HG02840 (cell line): Measurements from ENCODE around the gene ENTPD6.
"Not testable (repeated sequence)": the region's sequence is repeated elsewhere in the genome, so short reads cannot be mapped to it uniquely, and the experiment has no call there.

Experiments used
- ATAC-seq: cut with Tn5 transposase; IDR thresholded peaks from one replicate; pipeline ENCODE4 v1.9.1; 2021; ENCODE audit warnings: mild to moderate bottlenecking, moderate library complexity, moderate number of reproducible peaks; ENCODE audit not compliant: unreplicated experiment, low FRiP score

ENTPD6 gene

DNA sequence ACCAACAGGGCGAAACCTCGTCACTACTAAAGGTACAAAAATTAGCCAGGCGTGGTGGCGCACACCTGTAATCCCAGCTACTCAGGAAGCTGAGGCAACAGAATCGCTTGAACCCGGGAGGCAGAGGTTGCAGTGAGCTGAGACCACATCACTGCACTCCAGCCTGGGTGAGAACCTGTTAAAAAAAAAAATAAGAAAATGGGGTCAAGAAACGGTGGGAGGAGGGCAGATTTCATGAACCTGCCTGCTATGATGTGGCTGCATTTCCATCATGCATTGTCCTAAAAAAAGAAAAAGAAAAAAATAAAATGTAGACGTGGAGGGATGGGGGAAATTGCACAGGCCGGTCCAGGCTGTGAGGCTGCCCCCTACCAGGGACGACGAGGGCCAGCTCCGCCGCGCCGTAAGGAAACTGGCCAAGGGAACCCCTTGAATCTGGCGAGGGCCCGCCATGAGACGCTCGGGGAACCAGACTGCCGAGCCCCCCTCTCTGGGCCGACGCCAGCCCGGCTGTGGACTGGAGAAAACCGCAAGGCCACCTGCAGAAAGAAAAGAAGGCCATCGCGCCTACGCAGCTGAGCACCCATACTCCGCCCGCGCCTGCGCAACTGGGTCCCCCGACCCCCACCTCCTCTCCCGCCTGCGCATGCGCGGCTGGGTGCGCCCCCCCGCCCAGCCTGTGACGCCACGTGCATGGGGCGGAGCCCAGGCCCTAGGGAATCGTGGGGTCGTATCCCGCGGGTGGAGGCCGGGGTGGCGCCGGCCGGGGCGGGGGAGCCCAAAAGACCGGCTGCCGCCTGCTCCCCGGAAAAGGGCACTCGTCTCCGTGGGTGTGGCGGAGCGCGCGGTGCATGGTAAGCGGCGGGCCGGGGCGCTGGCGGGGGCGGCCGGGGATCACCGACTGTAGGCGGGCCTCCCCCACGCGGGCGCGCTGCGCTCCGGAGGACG, at the start of gene ENTPD6:
ENTPD6 (plus strand) TSS at position 699 of the 948 bp plus-strand sequence. CDS start 10,825 bp downstream, outside the sequence.
- ATAC-seq: peak; percentile 83

DNA sequence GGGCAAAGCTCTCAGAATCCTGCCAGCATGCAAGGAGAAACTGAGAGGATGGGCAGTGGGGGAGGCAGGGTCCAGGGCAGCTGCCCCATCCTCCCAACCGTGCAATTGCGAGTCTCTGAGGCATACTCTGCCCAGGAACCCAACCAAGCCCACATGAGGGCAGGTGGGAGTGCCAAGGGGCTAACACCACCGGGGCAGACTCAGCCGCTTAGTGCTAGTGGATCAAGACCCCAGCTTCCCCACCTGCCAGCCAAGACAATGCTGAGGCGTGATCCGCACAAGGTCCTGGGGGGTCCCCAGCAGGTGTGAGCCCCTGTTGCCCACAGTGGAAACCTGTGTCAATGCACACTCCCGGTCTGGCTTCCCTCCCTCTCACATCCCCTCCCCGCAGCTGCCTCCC, 48.5 kb upstream of the ENTPD6 start:
- ATAC-seq: no peak

DNA sequence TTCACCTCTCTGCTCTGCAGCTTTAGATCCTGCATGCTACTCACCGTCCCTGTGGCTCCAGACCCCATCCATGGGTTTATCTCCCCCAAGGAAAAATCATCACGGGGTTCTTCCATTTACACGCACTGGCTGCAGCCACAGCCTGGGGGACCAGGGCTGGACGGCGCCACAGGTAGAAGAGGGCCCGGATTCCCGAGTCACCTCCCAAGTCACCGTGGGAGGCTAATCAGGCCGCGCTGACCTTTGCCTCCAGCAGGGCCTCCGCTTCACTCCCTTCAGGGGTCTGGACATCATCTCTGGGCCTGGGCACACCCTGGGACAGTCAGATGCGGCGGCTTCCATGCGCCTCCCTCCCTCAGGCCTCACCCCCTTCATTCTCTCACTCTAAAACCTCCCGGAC, 47.8 kb upstream of the ENTPD6 start:
- ATAC-seq: no peak

DNA sequence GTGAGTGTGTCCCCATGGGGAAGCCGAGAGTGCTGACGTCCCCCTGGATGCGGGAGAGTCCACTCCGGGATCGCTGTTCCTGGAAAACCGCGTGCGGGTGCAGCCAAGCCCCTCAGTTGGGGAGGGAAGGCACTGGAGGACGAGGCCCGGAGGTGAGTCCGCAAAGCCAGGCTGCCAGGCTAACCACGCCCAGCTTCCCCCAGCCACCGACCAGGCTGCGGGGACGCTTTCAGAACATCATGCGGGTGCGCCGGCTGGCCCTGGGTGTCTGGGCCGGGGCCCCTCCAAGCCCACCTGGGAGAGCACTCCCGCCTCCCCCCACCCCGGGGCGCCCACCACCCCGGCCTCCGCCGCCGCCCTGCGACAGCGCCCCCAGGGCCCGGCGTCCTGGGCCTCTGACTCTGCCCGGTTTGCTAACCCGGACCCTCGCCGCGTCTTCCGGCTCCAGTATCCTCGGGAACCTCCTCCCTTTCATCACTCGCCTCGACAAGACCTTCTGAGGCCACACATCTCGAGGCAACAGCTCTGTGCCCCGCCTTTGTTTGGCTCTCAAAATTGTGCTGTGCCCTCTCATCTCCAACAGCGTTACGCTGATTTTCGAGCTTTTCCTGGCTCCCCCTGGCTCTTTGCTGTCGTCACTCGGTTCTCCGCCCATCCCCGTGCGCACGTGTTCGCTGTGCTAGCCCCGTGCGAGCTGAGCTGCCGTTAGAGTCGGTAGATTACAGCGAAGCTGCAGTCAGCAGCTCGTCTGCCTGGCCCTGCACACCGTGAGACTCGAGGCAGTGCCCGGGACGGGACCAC, 47.1 kb upstream of the ENTPD6 start:
- ATAC-seq: no peak

DNA sequence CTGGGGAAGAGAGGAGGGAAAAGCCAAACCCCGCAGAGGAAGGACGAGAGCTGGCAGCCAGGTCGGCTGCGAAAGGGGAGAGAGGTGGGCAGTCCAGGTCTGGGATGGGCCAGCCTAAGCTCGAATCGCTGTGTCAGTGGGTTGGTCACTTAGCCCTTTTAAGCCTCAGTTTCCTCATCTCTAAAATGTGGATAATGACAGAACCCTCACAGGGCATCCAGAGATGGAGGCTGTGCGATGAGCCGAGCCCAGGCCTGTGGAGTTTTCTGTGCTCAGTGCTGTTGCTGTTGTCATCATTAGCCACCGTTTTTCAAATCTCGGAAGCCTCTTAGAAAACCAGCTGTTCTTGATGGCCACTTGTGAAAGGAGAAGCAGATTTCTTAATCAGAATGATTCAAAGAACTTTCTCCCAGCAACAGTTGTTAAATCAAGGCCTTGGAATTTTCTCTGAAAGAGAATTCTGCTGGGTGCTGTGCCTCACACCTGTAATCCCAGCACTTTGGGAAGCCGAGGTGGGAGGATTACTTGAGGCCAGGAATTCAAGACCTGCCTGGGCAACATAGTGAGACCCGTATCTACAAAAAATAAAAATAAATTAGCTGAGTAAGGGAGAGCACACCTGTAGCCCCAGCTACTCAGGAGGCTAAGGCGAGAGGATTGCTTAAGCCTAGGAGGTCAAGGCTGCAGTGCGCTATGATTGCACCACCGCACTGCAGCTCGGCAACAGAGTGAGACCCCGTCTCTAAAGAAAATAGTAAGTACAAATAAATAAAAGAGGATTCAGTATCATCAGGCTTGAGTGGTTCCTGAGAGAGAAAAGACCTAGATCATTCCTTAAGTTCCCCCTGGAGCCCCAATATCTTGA, 46.3 kb upstream of the ENTPD6 start:
- ATAC-seq: no peak

DNA sequence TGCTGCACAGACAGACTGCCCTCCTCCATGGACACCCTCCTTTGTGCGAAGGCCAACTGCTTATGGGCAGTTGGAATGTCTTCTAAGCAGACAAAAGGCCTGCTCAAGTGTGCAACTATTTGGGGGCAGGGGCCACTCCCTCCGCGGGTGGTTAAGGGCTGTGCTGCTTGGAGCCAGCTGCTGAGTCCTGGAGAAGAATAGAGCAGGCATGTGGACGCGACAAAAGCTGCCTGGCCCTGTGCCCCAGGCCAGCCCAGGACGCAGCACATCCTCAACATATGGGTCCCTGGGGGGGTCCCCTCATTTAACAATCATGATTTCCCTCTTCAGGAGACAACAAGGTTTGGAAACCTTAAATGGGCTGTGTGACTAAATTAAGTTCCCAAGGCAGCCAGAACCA, 45.5 kb upstream of the ENTPD6 start:
- ATAC-seq: no peak

DNA sequence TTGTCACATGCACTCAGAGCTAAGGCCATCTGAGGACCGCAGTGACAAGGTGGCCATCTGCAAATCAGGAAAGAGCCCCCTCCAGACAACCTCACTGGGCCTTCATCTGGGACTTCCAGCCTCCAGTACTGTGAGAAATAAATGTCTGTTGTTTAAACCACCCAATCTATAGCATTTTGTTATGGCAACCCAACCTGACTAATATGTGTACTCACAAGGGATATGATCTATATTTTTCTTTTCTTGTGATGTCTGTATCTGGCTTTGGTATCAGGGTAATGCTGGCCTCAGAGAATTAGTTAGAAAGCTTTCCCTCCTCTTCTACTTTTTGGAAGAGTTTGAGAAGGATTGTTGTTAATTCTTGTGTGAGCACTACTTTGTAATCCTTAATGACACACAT, 37.5 kb upstream of the ENTPD6 start:
- no peak for ATAC-seq

DNA sequence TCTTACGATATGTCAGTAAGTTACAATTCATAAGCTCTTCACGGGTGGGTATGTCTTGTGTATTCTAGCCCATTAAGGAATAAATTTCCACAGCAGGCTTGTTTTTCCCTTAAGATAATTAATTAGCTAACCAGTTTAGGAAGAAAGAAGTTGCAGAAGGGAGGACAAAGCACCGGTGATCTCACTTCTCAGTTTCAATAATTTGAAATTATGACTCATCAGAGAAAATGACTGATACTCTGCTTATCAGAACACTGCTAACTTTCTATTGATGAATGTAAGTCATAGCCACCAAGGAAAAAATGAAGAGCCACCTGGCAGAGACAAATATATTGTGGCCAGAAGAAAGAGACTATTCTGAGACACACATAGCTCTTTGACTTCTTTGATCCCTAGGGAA, 35.0 kb upstream of the ENTPD6 start:
- no peak for ATAC-seq

DNA sequence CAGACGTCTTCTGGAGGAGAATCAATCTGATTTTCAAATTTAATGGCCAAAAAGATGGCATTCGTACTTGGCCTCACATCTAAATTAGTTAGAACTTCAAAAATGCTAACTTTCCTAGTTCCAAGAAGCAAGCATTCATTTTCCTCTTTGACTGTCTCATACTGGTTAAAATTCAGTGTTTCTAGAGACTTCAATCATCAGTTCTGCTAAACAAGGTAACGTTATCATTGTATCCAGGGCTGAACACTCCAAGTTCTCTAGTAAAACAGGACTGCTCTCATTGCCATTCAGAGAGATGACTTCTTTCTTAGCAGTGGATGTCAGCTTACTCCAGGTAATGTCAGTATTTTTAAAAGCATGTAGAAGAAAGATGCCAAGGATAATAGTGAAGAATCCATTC, 34.6 kb upstream of the ENTPD6 start:
- ATAC-seq: no peak

DNA sequence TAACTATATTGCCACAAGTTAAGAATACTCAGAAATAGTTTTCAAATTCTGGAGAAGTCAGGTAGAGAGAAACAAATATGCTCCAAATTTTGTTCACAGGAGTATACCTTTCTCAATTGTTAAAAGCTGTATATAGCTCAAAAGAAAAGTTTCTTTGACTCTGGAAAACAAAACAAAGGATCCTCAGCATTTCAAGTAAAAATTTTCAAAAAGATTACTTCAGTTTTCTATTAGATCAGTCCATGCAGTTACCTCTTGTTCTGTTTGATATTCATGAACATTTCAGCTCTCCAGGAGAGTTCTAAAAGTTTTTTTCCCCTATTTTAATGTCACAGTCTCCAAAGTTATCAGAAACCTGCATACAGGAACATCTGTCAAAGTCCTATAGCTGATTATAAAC, 30.4 kb upstream of the ENTPD6 start:
- no peak for ATAC-seq

DNA sequence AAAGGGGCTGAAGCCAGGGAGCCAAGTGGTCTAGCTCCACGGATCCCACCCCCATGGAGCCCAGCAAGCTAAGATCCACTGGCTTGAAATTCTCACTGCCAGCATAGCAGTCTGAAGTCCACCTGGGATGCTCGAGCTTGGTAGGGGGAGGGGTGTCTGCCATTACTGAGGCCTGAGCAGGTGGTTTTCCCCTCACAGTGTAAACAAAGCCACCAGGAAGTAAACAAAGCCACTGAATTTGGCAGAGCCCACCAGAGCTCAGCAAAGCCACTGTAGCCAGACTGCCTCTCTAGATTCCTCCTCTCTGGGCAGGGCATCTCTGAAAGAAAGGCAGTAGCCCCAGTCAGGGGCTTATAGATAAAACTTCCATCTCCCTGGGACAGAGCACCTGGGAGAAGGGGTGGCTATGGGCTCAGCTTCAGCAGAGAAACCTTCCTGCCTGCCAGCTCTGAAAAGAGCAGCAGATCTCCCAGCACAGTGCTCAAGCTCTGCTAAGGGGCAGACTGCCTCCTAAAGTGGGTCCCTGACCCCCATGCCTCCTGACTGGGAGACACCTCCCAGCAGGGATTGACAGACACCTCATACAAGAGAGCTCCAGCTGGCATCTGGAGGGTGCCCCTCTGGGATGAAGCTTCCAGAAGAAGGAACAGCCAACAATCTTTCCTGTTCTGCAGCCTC, 29.3 kb upstream of the ENTPD6 start:
- not testable (repeated sequence) for ATAC-seq

DNA sequence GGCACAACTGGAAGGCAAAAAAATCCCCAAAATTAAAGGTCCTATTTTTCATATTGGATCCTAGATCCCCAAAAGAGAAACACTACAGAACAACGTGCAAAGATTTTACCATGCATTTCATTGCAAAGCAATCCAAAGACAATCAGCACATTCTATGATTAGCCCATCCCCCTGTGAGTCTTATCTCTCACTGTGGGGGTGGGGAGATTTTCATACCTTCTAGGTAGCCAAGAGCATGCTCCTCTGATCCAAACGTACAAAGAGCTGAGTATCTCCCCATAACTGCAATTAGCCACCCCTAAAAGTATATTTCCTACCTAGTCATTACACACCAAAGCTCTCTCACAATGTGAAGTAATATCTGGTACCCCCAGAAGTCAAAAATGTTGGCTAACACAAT, 22.2 kb upstream of the ENTPD6 start:
- no peak for ATAC-seq

DNA sequence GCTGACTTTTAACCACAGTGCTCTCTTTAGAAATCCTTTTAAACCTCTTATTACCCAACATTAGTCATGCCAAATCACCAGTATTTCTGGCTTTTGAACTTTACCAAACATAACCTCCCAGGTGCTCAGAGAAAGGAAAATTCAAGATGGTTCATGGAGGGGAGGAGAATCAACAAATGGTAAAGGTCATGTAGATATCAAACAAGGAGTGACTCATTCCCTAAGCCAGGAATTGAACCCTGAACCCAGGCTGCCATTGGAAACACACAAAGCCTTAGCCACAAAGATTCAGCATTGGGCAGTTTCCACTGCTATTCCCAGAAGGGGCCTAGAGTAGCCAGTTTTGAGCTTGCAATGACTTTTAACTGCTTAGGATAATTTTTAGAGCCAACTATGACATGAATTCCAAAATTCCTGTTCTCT, 21.6 kb upstream of the ENTPD6 start:
- no peak for ATAC-seq

DNA sequence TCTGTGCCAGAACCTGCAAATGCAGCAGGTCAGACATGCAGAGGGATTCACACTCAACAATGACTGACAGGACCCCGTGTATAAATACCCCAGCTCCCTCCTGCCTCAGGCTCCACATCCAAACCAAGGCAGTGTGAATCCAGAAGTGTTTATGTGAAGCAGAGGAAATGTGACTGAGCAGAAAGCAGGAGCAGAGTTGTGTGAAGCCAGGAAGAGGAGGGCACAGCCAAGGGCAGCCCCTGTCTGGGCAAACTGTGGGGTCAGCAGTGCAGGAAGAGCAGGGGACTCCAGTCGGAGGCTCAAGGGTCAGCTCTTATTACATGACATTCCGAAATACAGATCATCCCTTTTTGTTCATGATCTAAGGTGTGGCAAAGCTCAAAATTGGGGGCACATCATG, 19.3 kb upstream of the ENTPD6 start:
- ATAC-seq: no peak

DNA sequence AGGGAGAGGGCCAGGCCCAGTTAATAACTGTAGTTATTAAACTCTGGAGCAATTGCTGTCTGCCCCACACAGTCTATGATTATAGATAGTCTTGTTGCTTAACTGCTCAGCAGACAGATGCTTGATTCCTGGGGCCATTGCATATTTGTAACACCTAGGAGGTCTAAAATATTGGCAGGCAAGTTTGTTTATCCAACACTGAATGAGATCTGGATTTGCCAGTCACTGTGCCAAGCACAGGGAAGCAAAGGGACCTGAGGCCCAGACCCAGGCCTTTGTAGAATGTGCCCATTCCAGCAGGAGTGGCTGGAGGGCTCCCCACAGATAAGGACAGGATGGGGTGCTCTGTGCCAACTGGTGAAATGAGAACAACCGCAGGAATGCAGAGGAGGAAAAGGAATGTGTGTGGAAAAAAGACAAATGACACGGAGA, 17.6 kb upstream of the ENTPD6 start:
- ATAC-seq: no peak

DNA sequence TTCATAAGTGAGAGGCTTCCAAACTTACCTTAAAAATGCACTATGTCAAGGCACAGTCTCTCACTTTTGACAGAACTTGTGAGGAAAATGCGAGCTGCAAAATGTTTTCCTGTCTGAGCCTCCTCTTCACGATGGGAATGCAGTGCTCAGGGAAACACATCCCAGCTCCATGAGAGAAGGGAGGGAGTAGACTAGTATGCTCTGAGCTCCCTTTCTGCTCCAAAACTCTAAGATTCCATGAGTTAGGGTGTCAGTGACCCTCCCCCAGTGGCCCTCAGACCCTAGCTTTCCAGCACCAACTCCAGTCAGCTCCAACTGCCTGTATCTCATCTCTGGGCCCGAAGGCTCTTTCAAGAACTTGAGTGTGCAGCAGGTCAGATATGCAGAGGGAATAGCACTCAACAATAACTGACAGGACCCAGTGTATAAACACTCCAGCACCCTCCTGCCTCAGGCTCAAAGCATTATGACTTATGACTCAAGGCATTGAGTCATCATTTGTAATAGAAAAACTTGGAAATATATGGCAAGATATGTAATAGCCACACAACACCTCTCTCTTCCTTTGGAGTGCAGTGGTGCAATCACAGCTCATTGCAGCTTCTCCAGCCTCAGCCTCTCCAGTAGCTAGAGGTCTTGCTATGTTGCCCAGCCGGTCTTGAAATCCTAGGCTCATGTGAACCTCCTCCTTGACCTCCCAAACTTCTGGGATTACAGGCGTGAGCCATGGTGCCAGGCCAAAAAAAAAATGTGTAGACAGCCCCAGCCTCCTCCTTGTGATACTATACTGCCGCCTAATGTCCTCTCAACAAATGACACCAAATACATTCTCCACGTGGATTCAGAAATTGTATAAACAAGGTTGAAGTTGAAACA, 16.7 kb upstream of the ENTPD6 start:
- no peak for ATAC-seq

DNA sequence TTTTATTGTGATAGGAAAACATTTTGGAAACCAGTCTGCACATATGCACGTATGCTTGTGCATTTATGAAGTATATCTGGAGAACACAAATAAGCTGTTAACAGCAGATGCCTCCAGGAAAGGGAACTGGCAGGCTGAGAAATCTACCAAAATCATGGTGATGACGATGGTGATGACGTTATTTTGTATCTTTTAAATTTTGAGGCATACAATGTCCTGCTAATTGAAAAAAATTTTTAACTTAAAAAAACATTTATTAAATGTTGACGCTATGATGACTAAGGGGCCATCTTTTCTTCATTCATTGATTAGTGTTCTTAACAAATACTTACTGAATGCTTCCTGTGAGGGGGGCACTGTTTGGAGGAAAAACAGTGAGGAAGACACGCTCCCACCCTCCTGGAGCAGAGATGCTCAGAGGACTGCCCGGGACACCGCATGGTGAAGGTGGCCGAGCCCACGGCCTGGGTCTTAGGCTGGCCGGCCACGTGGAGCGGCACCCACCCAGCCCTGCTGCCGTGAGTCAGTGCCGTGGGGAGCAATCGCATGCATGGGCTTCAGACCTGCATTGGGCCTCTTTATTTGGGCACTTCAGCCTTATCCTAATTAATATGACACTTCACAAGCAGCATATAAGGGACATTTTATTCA, 15.9 kb upstream of the ENTPD6 start:
- ATAC-seq: no peak

DNA sequence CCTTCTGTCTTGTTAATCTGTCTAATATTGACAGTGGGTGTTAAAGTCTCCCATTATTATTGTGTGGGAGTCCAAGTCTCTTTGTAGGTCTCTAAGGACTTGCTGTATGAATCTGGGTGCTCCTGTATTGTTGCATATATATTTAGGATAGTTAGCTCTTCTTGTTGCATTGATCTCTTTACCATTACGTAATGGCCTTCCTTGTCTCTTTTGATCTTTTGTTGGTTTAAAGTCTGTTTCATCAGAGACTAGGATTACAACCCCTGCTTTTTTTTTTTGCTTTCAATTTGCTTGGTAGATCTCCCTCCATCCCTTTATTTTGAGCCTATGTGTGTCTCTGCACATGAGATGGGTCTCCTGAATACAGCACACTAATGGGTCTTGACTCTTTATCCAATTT, 11.1 kb upstream of the ENTPD6 start:
- ATAC-seq: not testable (repeated sequence)
